ENCODE results near the gene RRP36. TPM values are rescaled to one million over a fixed set of nuclear protein-coding genes. Genes with fewer than 3 reads are reported as not detected.

The RRP36 gene
- total RNA-seq, 1 donor from 2014 or later: 125 TPM

- TF ChIP-seq CTCF (IDR thresholded peaks at IDR 0.05; ENCODE audit: insufficient read depth, low read length, poor library complexity, severe bottlenecking): no peak
- H3K36me3 ChIP-seq (ENCODE audit: control insufficient read depth, insufficient read depth, low read length): peaks cover 3% of the 10 kb centered on the region
- no peaks in the 10 kb centered on the region for H3K27me3 ChIP-seq (ENCODE audit: control insufficient read depth, insufficient read depth, low read length)
- no peak for DNase-seq (ENCODE audit: low read depth)
- no peak overlapping the region for H3K4me3 ChIP-seq (ENCODE audit: low read depth, low read length)
Measured at GRCh38 chr6:43001843-43002242, 19.6 kb upstream of the RRP36 start.

- no peak overlapping the region for H3K4me3 ChIP-seq (ENCODE audit: low read depth, low read length)
- H3K27me3 ChIP-seq (ENCODE audit: control insufficient read depth, insufficient read depth, low read length): no peaks in the 10 kb centered on the region
- no peak for DNase-seq (ENCODE audit: low read depth)
- H3K36me3 ChIP-seq (ENCODE audit: control insufficient read depth, insufficient read depth, low read length): peaks cover 5% of the 10 kb centered on the region
- TF ChIP-seq CTCF (IDR thresholded peaks at IDR 0.05; ENCODE audit: insufficient read depth, low read length, poor library complexity, severe bottlenecking): no peak
Measured at GRCh38 chr6:43005844-43006243, 15.6 kb upstream of the RRP36 start.

- no peak for TF ChIP-seq CTCF (IDR thresholded peaks at IDR 0.05; ENCODE audit: insufficient read depth, low read length, poor library complexity, severe bottlenecking)
- peaks cover 7% of the 10 kb centered on the region for H3K36me3 ChIP-seq (ENCODE audit: control insufficient read depth, insufficient read depth, low read length)
- H3K4me3 ChIP-seq (ENCODE audit: low read depth, low read length): no peak overlapping the region
- no peak for DNase-seq (ENCODE audit: low read depth)
- no peaks in the 10 kb centered on the region for H3K27me3 ChIP-seq (ENCODE audit: control insufficient read depth, insufficient read depth, low read length)
Measured at GRCh38 chr6:43006251-43006650, 15.2 kb upstream of the RRP36 start.

GRCh38 chr6:43007126-43007525 is 14.3 kb upstream of the RRP36 start:
- no peak for DNase-seq (ENCODE audit: low read depth)
- Histone ChIP-seq H3K27me3 (ENCODE audit: control insufficient read depth, insufficient read depth, low read length) (no peaks in the 10 kb centered on the region), H3K36me3 (ENCODE audit: control insufficient read depth, insufficient read depth, low read length) (peaks cover 7% of the 10 kb centered on the region), H3K4me3 (ENCODE audit: low read depth, low read length) (no peak overlapping the region)
- no peak for TF ChIP-seq CTCF (IDR thresholded peaks at IDR 0.05; ENCODE audit: insufficient read depth, low read length, poor library complexity, severe bottlenecking)

GRCh38 chr6:43009124-43009523 is 12.3 kb upstream of the RRP36 start:
- peak; percentile 53 for TF ChIP-seq CTCF (IDR thresholded peaks at IDR 0.05; ENCODE audit: insufficient read depth, low read length, poor library complexity, severe bottlenecking)
- Histone ChIP-seq H3K27me3 (ENCODE audit: control insufficient read depth, insufficient read depth, low read length) (no peaks in the 10 kb centered on the region), H3K36me3 (ENCODE audit: control insufficient read depth, insufficient read depth, low read length) (peaks cover 5% of the 10 kb centered on the region), H3K4me3 (ENCODE audit: low read depth, low read length) (no peak overlapping the region)
- DNase-seq (ENCODE audit: low read depth): no peak

- no peak overlapping the region for H3K4me3 ChIP-seq (ENCODE audit: low read depth, low read length)
- DNase-seq (ENCODE audit: low read depth): no peak
- no peak for TF ChIP-seq CTCF (IDR thresholded peaks at IDR 0.05; ENCODE audit: insufficient read depth, low read length, poor library complexity, severe bottlenecking)
- H3K27me3 ChIP-seq (ENCODE audit: control insufficient read depth, insufficient read depth, low read length): no peaks in the 10 kb centered on the region
- peaks cover 5% of the 10 kb centered on the region for H3K36me3 ChIP-seq (ENCODE audit: control insufficient read depth, insufficient read depth, low read length)
Measured at GRCh38 chr6:43011207-43011606, 10.2 kb upstream of the RRP36 start.
